Astrocyte (in vitro differentiated cells and primary cell): ENCODE measurements around the gene MRPS9. TPM values are rescaled to one million over a fixed set of nuclear protein-coding genes. Genes with fewer than 3 reads are reported as not detected.
A peak's percentile ranks its signal among the peaks of the same experiment; 100 is the strongest.

Experiments
- DNase-seq: peaks from one replicate; pipeline ENCODE4 v3.0.0-alpha.2; 2010; ENCODE audit warnings: low read depth
- FAIRE-seq: peaks from 2 replicates; lab custom pipeline; 2011; peaks lifted over from hg19 to GRCh38; lab: Jason Lieb, UNC
- H2AFZ ChIP-seq: 2 replicates; pipeline ENCODE4 v1.6.0; 2012; ENCODE audit warnings: low read depth, low read length, inconsistent platforms
- H3K27ac ChIP-seq: 2 replicates; pipeline ENCODE4 v1.5.1; 2011; ENCODE audit warnings: low read depth, low read length, inconsistent platforms
- H3K27me3 ChIP-seq: 2 replicates; pipeline ENCODE4 v1.6.0; 2011; ENCODE audit warnings: low read length, inconsistent platforms; ENCODE audit not compliant: insufficient read depth
- H3K36me3 ChIP-seq: 2 replicates; pipeline ENCODE4 v1.5.1; 2011; ENCODE audit warnings: low read length, inconsistent platforms; ENCODE audit not compliant: insufficient read depth
- H3K4me1 ChIP-seq: 2 replicates; pipeline ENCODE4 v1.5.1; 2011; ENCODE audit warnings: low read length, inconsistent platforms; ENCODE audit not compliant: insufficient read depth
- H3K4me2 ChIP-seq: 2 replicates; pipeline ENCODE4 v1.6.0; 2012; ENCODE audit warnings: low read length, inconsistent platforms
- H3K4me3 ChIP-seq: 2 replicates; pipeline ENCODE4 v1.5.1; 2011; ENCODE audit warnings: low read depth, mild to moderate bottlenecking, low read length, inconsistent platforms; ENCODE audit not compliant: insufficient read depth
- H3K79me2 ChIP-seq: 2 replicates; pipeline ENCODE4 v1.6.0; 2012; ENCODE audit warnings: mild to moderate bottlenecking, low read length, inconsistent platforms; ENCODE audit not compliant: insufficient read depth
- H3K9ac ChIP-seq: 2 replicates; pipeline ENCODE4 v1.6.0; 2012; ENCODE audit warnings: mild to moderate bottlenecking, low read length, inconsistent platforms
- H3K9me3 ChIP-seq: 2 replicates; pipeline ENCODE4 v1.5.1; 2012; ENCODE audit warnings: low read depth, mild to moderate bottlenecking, low read length, inconsistent platforms; ENCODE audit not compliant: insufficient read depth
- H4K20me1 ChIP-seq: 2 replicates; pipeline ENCODE4 v1.6.0; 2012; ENCODE audit warnings: low read length, inconsistent platforms; ENCODE audit not compliant: insufficient read depth
- H3K27ac Mint-ChIP-seq: one replicate; pipeline ENCODE4 v1.8.0; 2021; ENCODE audit warnings: mild to moderate bottlenecking, mixed read lengths; ENCODE audit not compliant: unreplicated experiment
- H3K27me3 Mint-ChIP-seq: one replicate; pipeline ENCODE4 v1.8.0; 2021; ENCODE audit warnings: low read depth, mixed read lengths; ENCODE audit not compliant: unreplicated experiment
- H3K36me3 Mint-ChIP-seq: one replicate; pipeline ENCODE4 v1.8.0; 2021; ENCODE audit warnings: low read depth, mixed read lengths; ENCODE audit not compliant: unreplicated experiment
- H3K4me1 Mint-ChIP-seq: one replicate; pipeline ENCODE4 v1.8.0; 2021; ENCODE audit warnings: low read depth, mixed read lengths; ENCODE audit not compliant: unreplicated experiment
- H3K4me3 Mint-ChIP-seq: one replicate; pipeline ENCODE4 v1.8.0; 2021; ENCODE audit warnings: mild to moderate bottlenecking, moderate library complexity, mixed read lengths; ENCODE audit not compliant: unreplicated experiment
- H3K9me3 Mint-ChIP-seq: one replicate; pipeline ENCODE4 v1.8.0; 2021; ENCODE audit warnings: mild to moderate bottlenecking, mixed read lengths; ENCODE audit not compliant: unreplicated experiment
- CTCF ChIP-seq: IDR thresholded peaks from 2 replicates; pipeline ENCODE4 v1.5.1; 2011; ENCODE audit warnings: low read depth, mild to moderate bottlenecking, inconsistent platforms, low read length, moderate library complexity; ENCODE audit not compliant: insufficient read depth
- EZH2 ChIP-seq: IDR thresholded peaks from 2 replicates; pipeline ENCODE4 v1.6.1; 2012; ENCODE audit warnings: mild to moderate bottlenecking, low read length, inconsistent platforms; ENCODE audit not compliant: insufficient read depth
- total RNA-seq: library from RNA; stranded (reverse); gene quantifications from 2 replicates; pipeline ENCODE4 v1.2.1, GENCODE V29; 2021

Gene MRPS9
- total RNA-seq, 1 donor from 2014 or later, result 32.3 TPM

GRCh38 chr2:105144152-105144940, 106.5 kb downstream of the MRPS9 start:
- H3K4me1 Mint-ChIP-seq, result peaks cover 11% of the 10 kb centered on the region
- H3K27me3 Mint-ChIP-seq, result peaks cover 30% of the 10 kb centered on the region
- H3K4me3 Mint-ChIP-seq, result peak overlapping the region; percentile 87
- no peaks in the 10 kb centered on the region for H4K20me1 ChIP-seq
- peaks cover 7% of the 10 kb centered on the region for H3K36me3 Mint-ChIP-seq
- no peak overlapping the region for H3K27ac Mint-ChIP-seq
- H3K36me3 ChIP-seq, result no peaks in the 10 kb centered on the region
- no peaks in the 10 kb centered on the region for H3K79me2 ChIP-seq
- peaks cover 4% of the 10 kb centered on the region for H3K4me1 ChIP-seq
- H3K4me2 ChIP-seq, result peak overlapping the region; percentile 88
- H3K9ac ChIP-seq, result peak overlapping the region; percentile 33
- FAIRE-seq (no peak), DNase-seq (no peak)
- H3K27ac ChIP-seq, result no peak overlapping the region
- no peak for TF ChIP-seq EZH2
- no peak for TF ChIP-seq CTCF
- H3K27me3 ChIP-seq, result peaks cover 8% of the 10 kb centered on the region
- H3K9me3 Mint-ChIP-seq, result peaks cover under 1% of the 10 kb centered on the region
- peak overlapping the region; percentile 71 for H2AFZ ChIP-seq
- H3K9me3 ChIP-seq, result no peaks in the 10 kb centered on the region
- H3K4me3 ChIP-seq, result peak overlapping the region; percentile 53

- no peak overlapping the region for H3K4me3 ChIP-seq
Observed at GRCh38 chr2:105144941-105145300, 107.1 kb downstream of the MRPS9 start.

More at GRCh38 chr2:105144941-105145300, 107.1 kb downstream of the MRPS9 start:
- Histone ChIP-seq H2AFZ (no peak overlapping the region), H3K9me3 (no peaks in the 10 kb centered on the region), H4K20me1 (no peaks in the 10 kb centered on the region), H3K36me3 (no peaks in the 10 kb centered on the region), H3K9ac (no peak overlapping the region), H3K4me1 (peaks cover 4% of the 10 kb centered on the region), H3K27me3 (peaks cover 8% of the 10 kb centered on the region), H3K79me2 (no peaks in the 10 kb centered on the region), H3K4me2 (peak overlapping the region; percentile 88), H3K27ac (no peak overlapping the region)
- no peak overlapping the region for H3K27ac Mint-ChIP-seq
- peaks cover 6% of the 10 kb centered on the region for H3K4me1 Mint-ChIP-seq
- DNase-seq (no peak), FAIRE-seq (no peak)
- H3K36me3 Mint-ChIP-seq, result peaks cover 7% of the 10 kb centered on the region
- no peaks in the 10 kb centered on the region for H3K9me3 Mint-ChIP-seq
- TF ChIP-seq CTCF (no peak), EZH2 (no peak)
- peaks cover 30% of the 10 kb centered on the region for H3K27me3 Mint-ChIP-seq
- H3K4me3 Mint-ChIP-seq, result peak overlapping the region; percentile 87
